Sigmoid colon (tissue), 4 donors: ENCODE measurements around the gene AP1S3.

ENCODE experiments used
- CTCF ChIP-seq, 4 experiments: fragments of 450-650 bp in 3 of 4; fragments of 200-600 bp in 1 of 4; IDR thresholded peaks; one replicate each; pipeline ENCODE4 v1.5.1; 2016 to 2019; ENCODE audit warnings: antibody characterized with exemption in 4 of 4, mild to moderate bottlenecking in 3 of 4, moderate library complexity in 2 of 4
- EP300 ChIP-seq, 4 donors: sonication (generic); formaldehyde crosslinking; IDR thresholded peaks; one replicate each; pipeline ENCODE4 v1.6.1; 2017; ENCODE audit warnings: antibody characterized with exemption in 4 of 4
- POLR2AphosphoS5 ChIP-seq, 4 donors: sonication (generic); formaldehyde crosslinking; IDR thresholded peaks; one replicate each; pipeline ENCODE4 v1.6.1; 2017; ENCODE audit warnings: antibody characterized with exemption in 4 of 4

- TF ChIP-seq CTCF (IDR thresholded peaks at IDR 0.05) (no peak), POLR2AphosphoS5 (IDR thresholded peaks at IDR 0.05) (no peak), EP300 (IDR thresholded peaks at IDR 0.05) (no peak)
These were observed 26.1 kb upstream of the AP1S3 start for GRCh38 chr2:223863491-223863890.
